SKM-1 treated with dmso at 0.1 percent for 144 hours (cell line): Measurements from ENCODE around the gene TGM4.
"Not testable (repeated sequence)": the region's sequence is repeated elsewhere in the genome, so short reads cannot be mapped to it uniquely, and the experiment has no call there.

ENCODE experiments used
- DNase-seq: peaks from one replicate; lab custom pipeline; 2025; ENCODE audit not compliant: unreplicated experiment; lab: John Stamatoyannopoulos, UW

TGM4 gene

DNA sequence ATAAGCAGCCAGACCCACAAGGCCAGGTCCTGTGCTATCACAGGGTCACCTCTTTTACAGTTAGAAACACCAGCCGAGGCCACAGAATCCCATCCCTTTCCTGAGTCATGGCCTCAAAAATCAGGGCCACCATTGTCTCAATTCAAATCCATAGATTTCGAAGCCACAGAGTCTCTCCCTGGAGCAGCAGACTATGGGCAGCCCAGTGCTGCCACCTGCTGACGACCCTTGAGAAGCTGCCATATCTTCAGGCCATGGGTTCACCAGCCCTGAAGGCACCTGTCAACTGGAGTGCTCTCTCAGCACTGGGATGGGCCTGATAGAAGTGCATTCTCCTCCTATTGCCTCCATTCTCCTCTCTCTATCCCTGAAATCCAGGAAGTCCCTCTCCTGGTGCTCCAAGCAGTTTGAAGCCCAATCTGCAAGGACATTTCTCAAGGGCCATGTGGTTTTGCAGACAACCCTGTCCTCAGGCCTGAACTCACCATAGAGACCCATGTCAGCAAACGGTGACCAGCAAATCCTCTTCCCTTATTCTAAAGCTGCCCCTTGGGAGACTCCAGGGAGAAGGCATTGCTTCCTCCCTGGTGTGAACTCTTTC, 39.6 kb downstream of the TGM4 start:
- peak; percentile 47 for DNase-seq

DNA sequence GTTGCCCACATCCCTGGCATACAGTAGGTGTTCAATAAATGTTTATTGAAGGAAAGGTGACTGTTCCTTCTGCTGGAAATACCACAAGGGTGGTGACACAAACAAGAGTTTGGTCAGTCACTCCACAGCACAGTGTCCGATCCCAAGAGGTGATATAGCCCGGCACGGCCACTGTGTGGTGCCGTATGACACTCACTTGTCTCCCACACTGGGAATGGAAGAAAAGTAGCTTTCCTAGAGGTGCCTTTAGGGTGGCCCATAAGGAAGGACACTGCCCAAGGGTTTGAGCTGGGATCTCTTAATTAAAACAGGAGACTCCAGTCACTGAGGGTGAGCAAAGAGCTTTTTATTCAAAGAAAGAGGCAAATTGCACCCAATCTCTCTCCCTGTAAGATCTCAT, 40.5 kb downstream of the TGM4 start:
- no peak for DNase-seq

DNA sequence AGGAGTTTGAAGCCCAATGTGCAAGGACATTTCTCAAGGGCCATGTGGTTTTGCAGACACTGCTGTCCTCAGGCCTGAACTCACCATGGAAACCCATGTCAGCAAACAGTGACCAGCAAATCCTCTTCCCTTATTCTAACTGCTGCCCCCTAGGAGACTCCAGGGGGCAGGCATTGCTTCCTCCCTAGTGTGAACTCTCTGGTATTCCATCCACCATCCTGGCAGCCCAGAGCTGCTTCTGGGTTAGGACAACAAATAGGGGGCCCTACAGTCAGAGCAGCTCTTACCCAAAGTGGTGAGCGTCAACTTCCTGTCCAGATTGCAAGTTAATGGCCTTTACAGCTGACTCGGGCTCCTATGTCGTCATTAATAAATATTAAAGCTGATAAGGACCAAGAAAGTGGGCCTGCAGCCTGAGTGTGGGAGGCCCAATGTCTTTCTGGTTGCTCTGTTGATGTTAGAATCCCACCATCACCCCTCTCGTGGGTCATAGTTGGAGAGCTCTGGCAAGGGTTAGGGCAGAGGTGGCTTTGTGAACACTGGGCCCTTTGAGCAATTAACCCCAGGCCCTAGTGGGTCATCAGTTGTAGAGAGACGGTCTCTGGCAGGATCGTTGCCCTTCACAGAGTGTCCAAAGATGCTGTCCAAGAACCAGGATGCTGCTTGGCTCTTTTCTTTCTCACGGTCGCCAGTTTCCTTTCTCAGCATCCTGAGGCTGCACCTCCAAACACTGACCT, 41.5 kb downstream of the TGM4 start:
- DNase-seq: no peak

DNA sequence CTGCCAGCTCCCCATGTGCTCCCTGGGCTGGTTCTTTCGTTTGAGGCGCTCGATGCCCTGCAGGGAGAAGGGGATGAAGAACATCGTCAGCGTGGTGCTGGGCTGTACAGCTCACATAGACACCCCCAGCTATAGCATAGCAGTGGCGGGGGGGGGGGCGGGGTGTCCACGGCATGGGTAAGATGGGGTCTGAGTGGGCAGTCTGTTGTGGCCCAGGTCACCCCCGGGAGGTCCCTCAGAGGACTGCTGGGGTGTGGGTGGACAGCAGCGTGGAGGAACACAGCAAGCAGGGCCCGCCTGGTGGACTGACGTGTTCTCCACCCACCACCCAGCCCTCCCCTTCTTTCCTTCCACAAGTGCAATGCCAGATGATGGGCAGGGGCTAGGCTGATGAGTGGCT, 43.7 kb downstream of the TGM4 start:
- no peak for DNase-seq

DNA sequence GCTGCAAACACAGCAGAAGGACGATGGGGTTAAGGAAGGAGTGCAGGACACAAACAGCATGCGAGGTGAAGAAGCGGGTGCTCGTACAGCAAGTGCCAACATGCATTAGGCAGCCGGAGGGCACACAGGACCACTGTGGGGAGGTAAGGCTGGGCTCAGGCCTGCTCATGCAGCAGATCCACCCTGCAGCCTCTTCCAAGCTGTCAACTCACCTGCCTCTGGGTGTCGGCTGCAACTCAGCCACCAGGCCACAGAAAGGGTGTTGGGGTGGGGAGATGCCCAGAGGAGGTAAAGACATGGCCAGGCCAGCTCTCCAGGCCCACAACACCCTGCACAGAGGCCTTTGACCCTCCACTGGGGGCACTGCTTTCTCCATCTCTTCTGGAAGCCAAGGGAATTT, 44.2 kb downstream of the TGM4 start:
- no peak for DNase-seq

DNA sequence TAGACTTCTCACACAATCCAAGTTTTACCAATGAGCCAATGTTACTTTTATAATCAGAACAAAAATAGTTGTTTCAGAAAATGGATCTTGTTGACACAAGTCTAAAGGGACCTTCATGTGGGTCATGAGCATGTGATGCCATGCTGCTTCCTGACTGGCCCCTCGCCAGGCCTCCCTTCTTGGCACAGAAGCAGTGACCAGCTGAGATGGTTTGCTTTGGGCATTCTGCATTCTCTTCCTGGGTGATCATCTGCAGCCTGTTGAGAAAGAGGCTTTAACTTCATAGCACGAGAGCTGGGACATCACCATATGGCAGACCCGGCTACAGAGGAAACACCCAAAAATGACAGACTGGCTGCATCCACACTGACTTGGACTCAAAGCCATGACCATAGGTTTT, 45.7 kb downstream of the TGM4 start:
- no peak for DNase-seq

DNA sequence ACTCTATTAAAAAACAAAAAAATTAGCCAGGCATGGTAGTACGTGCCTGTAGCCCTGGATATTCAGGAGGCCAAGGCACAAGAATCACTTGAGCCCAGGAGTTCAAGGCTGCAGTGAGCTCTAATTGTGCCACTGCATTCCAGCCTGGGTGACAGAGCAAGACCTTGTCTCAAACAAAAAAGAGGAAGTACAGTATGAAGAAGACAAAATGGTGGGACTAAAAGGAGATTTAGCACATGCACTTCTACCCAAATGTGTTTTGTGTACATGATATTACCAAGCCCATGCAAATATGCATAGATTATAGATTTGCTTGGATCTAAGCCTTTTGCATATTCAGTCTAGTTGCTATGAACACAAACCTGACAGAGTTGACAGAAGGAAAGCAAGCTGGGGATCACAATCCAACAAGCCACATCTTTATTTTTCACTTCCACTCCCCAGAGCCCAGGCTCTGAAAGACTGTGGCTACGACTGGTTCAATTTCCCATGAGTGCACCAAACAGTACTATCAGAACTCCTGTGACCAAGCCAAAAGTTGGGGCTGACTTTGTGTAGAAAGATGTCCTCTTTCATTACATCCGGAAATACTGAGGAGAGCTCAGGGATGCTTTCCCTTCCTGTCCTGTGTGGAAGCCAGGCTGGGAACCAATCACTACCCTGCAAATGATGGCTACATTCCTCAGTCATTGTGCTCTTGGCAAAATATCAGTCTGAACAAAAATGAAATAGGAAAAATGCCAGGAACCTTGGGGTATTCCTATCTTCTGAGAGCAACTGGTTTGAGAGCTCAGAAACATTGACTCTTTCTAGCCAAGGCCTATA, 49.4 kb downstream of the TGM4 start:
- DNase-seq: peak; percentile 32

DNA sequence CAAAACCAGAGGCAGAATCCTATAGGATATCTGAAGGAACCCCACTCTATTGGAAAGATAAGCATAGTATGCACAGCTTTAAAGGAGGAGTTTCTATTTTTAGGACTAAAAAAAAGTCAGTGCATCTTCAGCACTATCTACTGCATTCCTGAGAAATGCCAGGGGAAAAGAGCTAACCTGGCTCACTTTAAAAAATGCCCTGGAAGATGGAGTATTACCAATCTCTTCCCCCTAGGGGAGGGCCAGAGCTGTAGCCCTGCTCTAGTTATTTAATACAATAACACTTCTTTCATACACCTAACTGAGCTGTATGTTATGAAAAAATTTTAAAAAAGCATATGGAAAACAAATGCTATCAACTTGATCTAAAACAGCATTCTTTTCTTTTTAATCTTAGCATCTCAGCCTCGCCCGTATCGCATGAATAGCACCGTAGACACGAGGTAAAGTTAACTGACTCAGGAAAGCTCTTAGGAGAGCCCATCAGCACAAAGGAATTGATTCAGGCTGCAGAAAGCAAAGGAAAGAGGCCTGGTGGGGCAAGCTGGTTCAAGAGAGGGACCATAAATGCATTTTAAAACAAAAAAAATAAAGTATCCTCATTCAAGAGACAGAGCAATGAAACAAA, 50.2 kb downstream of the TGM4 start:
- no peak for DNase-seq

DNA sequence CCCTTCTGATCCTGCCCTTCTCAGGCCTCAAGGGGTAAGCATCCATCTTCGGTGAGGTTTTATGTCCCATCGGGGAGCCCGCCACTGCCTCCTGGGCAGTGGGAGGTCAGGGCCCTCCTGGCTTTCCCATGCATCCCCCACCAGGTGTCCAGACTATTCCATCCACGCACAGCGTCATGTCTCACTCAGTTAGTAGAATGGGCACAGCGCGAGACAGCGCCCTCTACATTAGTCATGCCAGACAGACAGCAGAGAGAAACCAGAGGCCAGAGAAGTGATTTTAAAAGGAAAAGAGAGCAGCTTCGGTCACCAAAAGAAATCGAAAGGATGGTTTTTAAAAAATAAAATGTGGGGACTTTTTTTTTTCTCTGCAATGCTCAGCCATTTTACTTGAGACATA, 51.8 kb downstream of the TGM4 start:
- no peak for DNase-seq

DNA sequence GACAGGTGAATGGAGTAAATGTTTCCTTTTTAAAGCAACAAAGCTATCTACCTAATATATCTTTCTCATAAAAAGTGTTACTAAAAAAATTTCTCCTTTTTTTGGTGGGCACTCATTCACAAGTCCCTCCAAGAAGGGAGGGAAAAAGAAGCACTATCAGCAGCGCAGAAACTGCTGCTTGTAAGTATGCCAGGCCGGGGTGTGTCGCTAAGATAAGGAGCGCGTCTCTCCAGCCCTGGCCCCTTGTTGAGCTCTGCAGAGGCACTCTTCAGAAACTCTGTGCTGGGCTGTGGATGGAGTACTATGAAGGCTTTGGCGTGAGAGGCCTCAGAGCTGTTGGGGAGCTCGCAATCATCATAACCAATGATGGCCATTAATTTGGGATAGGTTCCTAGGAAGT, 52.5 kb downstream of the TGM4 start:
- no peak for DNase-seq

DNA sequence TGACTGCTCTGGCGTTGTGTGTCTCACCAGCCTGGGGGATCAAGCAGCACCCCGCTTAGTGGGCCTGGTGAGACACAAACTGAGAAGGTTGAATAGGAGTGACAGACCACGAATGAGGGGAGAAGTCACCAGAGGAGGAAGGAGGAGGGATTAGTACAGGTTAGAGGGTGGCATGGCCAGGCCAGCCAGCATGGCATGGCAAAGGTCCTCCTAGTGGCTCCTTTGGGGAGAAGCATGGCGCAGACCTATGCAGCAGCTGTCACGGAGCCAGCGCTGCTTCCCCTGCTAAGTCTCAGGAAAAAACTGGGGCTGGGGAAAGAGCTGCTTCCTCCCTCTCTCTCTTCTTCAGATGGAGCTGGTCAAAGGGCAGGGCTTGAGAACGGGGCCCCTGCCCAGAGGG, 53.0 kb downstream of the TGM4 start:
- no peak for DNase-seq

DNA sequence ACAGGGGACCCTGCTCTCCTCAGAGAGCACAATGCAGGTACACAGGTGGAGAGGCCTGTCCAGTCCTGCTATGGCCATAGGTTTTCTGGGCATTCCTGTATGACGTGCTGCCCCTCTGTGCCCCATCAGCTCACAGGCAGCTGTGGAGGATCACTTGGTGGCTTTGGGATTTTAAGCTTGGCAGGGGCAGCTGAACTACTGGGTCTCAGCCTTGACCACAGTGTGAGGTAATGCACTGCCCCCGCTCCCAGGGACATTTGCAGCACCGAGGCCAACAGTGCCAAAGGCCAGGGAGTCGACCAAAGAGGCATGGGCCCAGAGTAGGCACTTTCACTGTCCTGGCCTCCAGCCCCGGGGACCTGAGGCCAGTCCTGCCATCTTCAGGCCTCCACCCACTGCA, 55.4 kb downstream of the TGM4 start:
- DNase-seq: no peak

DNA sequence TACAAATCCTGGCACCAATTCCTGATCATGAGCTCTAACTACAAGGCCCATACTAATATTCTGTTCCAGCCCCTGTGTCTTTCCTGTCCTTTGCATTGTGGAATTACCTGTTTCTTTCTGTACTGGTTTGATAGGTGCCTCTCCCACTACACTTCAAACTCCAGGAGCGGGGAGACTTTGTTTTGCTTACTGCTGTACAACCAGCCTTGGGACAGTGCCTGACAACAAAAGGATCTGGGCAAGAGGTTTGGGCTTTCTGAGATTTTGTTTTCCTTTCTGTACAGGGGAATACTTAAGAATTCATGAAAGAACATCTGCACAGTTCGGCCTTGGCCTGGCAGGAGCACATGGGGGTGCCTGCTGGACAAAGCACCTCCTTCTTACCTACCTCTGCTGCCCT, 56.5 kb downstream of the TGM4 start:
- no peak for DNase-seq

DNA sequence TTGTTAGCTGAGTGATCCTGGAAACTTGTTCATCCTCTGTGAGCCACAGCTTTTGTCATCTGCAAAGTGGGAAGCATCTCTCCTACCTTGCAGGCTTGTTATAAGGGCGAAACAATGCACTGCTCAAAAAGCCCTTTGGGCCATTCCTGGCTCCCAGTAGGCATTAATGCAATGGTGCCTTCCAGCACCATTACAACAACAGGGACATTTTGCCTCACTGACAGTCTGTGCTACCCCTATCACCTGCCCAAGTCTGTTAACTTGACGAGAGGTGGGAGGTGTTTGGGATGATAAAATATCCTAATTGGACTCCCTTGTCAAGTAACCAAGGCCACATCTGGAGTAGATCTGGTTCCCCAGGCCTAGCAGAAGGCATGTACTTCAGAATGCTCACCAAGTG, 57.4 kb downstream of the TGM4 start:
- DNase-seq: no peak

DNA sequence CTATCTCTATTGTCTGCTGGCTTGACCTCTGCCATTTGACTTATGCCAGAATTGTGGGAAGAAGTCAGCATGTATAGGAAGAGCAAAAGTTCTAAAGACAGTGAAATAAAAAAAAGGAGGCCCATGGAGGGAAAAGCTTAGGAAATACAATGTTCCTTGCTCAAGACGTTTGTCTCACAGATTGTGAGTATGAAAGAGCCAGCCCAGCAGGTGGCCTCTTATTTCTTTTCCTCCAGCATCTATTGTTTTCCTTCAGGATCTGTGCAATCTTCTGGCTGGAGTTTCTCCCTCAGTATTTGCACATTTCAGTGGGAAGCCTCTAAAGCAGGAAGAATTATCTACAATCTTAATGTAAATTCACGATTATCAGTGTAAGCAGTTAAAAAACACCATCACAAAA, 57.9 kb downstream of the TGM4 start:
- DNase-seq: no peak

DNA sequence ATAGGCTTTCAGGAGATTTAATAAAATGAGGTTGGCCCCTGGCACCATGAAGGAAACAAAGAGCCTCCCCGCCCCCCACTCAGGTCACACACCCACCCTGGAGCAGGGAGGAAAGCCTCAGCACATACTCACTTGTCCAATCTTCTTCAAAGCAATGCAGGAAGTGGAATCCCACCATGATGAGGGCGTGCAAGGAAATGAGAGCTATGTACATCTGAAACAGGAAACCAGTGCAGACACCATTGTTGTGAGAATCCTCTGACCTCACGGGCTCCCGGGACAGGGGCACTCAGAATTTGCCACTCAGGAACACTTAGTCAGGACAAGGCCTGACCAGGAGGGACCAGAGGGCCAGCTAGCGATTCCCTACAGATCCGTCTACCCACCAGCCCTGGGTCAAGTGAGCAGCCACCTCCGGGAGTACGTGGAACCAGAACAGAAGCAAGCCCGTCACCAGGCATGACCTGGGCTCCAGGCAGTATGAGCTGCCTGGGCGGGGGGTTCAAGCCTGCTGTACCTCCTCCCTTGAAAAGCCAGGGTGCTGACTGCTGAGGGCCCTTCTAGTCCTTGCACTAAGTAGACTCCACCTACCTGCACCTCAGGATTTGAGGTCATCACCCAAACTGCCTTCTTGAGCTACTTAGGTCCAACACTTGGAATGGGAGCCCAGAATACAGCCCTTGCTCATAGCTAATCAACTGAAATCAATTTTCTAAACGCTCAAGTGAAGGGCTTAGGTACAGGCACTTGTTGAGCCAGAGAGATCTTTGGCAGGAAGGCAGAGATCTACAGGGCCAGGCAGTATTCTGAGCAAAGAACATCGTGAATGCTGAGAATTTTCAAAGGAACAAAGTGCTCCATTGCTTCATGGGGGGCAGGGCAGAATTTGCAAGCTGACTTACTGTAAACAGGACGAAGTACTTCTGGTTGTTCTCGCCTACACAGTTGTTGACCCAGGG, 58.9 kb downstream of the TGM4 start:
- no peak for DNase-seq

DNA sequence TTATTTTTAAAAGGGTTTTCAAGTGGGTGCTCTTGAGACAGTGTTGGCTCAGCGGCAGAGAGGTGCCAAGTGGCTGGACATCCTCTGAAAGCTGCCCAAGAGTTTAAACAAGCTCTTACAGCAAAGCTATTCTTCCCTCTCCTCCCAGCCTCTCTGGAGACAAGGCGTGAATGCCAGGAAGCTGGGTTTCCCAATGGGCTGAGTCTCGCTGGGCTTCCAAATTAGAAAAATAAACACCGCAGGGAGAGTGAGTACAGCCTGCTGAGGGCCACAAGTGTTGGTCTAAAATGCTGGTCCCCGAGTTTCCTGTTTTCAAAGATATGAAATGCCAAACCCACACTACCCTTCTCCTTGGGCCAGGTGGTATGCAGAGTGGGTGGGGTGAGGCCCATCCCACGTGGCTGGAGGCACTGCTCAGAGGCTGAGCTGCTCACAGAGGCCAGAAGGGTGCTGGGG, 65.2 kb downstream of the TGM4 start:
- no peak for DNase-seq

DNA sequence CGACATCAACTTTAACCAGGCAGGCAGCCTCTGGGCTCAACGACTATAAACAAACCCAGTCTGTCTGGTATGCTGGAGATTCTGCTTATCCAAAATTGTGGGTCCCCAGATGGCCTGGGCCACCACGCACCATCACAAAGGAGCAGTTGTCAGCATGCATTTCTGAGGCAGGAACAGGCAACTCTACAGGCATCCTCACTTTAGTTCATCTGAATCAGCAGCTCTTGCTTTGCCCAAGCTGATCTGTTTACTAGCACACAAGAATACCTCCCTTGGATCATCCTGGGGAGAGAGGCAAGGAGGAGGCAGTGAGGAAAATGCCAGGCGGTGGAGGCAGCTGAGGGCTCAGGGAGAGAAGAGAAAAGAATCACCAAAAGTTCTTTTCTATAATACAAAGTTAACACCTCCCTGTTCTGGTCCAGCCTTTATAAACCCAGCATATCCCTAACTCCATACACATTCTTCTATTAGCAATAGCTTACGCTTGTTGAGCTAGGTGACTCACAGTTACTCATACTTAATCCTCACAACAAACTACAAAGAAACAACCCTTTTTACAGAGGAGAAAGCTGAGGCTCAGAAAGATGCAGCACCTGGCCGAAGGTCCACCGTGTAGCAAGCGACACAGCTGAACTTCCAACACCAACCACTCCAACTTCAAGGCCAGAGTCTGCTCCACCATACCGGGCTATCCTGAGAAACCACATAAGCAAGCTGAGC, 68.0 kb downstream of the TGM4 start:
- no peak for DNase-seq

DNA sequence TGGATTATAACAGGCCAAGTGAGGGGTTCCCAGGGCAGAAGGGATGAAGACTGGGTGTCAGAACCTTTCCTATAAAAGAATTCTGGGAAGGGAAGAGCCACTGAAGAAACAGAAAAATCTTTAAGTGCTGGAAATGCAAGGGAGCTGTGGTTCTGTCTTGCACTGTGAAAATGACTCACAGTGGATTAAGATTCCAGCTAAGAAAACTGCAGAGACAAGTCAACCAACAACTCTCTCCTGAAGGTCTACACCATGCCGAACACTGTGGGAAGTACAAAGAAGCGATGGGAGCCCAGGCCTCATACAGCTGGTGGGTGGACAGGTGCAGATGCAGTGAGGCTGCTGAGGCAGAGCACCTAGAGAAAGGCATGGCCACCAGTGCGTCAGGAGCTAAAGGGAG, 73.8 kb downstream of the TGM4 start:
- no peak for DNase-seq

DNA sequence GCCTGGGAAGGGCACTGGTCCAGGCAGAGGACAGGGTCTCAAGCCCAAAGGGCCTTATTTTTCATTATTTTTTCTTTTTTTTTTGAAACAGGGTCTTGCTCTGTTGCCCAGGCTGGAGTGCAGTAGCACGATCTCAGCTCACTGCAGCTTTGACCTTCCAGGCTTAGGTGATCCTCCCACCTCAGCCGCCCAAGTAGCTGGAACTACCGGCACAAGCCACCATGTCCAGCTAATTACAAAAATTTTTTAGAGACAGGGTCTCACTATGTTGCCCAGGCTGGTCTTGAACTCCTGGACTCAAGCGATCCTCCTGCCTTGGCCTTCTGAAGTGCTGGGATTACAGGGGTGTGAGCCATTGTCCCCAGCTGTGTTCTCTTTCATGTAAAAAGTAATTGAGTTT, 75.4 kb downstream of the TGM4 start:
- not testable (repeated sequence) for DNase-seq
